Measurements from ENCODE around the gene RAMP3.

DNA sequence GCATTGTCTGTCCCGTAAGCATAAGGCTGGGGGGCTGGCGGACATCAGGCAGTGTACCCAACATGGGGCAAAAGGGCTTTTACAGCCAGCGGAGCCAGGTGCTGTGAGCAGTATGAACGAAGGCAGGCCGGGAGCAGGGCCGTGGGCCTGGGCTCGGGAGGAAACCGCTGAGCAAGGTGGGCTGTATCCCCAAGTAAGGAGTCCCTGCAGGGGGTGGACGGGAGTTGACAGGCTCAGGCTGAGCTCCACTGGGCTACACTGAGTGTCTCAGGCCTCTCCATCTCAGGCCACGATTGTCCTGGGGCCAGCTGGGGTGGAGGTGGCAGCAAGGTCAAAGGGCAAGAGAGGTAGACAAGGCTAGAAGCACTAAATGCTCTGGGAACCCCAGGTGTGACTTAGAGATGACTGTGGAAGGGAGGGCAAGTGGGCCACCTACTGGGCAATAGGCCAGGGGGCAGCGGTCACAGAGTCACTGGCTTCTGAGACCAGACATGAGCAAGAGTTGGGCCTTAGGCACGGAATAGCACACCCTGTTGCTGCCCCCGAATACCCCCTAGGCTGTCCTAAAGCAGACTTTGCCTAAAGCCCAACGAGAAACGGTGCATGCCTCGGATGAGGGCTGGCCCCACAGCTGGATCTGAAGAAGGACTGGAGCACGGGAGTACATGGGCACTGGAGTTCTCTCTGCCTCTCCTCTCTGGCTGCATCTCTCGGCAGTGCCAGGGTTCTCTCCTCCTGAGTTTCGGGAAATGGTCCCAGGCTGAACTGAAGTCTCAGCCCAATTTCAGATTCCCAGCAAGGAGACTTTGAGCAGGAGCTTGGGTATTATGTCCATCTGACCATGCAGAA, 10.8 kb upstream of the RAMP3 start:
- TF ChIP-seq, protein P1, sequence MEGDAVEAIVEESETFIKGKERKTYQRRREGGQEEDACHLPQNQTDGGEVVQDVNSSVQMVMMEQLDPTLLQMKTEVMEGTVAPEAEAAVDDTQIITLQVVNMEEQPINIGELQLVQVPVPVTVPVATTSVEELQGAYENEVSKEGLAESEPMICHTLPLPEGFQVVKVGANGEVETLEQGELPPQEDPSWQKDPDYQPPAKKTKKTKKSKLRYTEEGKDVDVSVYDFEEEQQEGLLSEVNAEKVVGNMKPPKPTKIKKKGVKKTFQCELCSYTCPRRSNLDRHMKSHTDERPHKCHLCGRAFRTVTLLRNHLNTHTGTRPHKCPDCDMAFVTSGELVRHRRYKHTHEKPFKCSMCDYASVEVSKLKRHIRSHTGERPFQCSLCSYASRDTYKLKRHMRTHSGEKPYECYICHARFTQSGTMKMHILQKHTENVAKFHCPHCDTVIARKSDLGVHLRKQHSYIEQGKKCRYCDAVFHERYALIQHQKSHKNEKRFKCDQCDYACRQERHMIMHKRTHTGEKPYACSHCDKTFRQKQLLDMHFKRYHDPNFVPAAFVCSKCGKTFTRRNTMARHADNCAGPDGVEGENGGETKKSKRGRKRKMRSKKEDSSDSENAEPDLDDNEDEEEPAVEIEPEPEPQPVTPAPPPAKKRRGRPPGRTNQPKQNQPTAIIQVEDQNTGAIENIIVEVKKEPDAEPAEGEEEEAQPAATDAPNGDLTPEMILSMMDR (IDR thresholded peaks at IDR 0.05) = no peak
- TF ChIP-seq POLR2A (IDR thresholded peaks at IDR 0.05) = no peak
